Measurements from ENCODE around the gene DDX46.

DNA sequence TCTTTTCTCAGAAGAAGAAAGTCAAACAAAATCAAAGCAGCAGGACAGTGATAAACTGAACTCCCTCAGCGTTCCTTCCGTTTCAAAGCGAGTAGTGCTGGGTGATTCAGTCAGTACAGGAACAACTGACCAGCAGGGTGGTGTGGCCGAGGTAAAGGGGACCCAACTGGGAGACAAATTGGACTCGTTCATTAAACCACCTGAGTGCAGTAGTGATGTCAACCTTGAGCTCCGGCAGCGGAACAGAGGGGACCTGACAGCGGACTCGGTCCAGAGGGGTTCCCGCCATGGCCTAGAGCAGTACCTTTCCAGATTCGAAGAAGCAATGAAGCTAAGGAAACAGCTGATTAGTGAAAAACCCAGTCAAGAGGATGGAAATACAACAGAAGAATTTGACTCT is 17.5 kb upstream of the DDX46 start:
- TF ChIP-seq POLR2A (IDR thresholded peaks at IDR 0.05) (no peak), CTCF (IDR thresholded peaks at IDR 0.05 in 4 of 5, conservative IDR thresholded peaks at IDR 0.05 in 1 of 5) (no peak)
